ENCODE data around the gene FAU. TPM values are rescaled to one million over a fixed set of nuclear protein-coding genes. Genes with fewer than 3 reads are reported as not detected.
A peak's percentile ranks its signal among the peaks of the same experiment; 100 is the strongest.

The FAU gene
- total and polyA plus RNA-seq, 2 of the 13 experiments (the other 11 are each of a cell fraction or from before 2014, with no cell fraction given): 374 to 869 TPM

GRCh38 chr11:65166893-65167292 lies 45.0 kb upstream of the FAU start:
- DNase-seq (ENCODE audit: low spot score) (no peak), ATAC-seq (no peak), FAIRE-seq (no peak)
- Histone ChIP-seq H3K9ac (ENCODE audit: insufficient read depth, low read depth, low read length) (peak overlapping the region; percentile 80), H3K27me3 (ENCODE audit: control insufficient read depth in 1 of 2, insufficient read depth in 2 of 2, low read length in 2 of 2) (no peaks in the 10 kb centered on the region), H4K20me1 (ENCODE audit: insufficient read depth, low read length) (no peaks in the 10 kb centered on the region), H3K27ac (ENCODE audit: extremely low read length, insufficient read depth, low read length) (peak overlapping the region; percentile 99), H3K4me1 (ENCODE audit: insufficient read depth, low read length) (peaks cover 80% of the 10 kb centered on the region), H3K4me2 (ENCODE audit: low read depth, low read length) (peak overlapping the region; percentile 81), H3K36me3 (replicated peaks in 1 of 2; ENCODE audit: control insufficient read depth in 1 of 2, insufficient read depth in 2 of 2, low read length in 2 of 2) (no peaks in the 10 kb centered on the region), H3K9me3 (ENCODE audit: low read length) (no peaks in the 10 kb centered on the region), H3K79me2 (ENCODE audit: insufficient read depth, low read length) (no peaks in the 10 kb centered on the region), H2AFZ (ENCODE audit: low read length) (no peak overlapping the region), H3K4me3 (replicated peaks in 1 of 3; ENCODE audit: insufficient read depth in 1 of 3, low read depth in 2 of 3, low read length in 3 of 3) (peak overlapping the region; percentile 37 to 85 (median 77))
- no TSS peak for BruUV-seq (replicated peaks)
- TF ChIP-seq ZNF512 (CRISPR knock-in tag; IDR thresholded peaks at IDR 0.05) (0 out of 2 replicates have a peak, but pooled peaks have one; percentile 82), ARID4A (CRISPR knock-in tag; IDR thresholded peaks at IDR 0.05; ENCODE audit: borderline replicate concordance) (no peak), ZNF142 (CRISPR knock-in tag; IDR thresholded peaks at IDR 0.05) (no peak), FOXO4 (CRISPR knock-in tag; conservative IDR thresholded peaks at IDR 0.05) (0 out of 2 replicates have a peak, but pooled peaks have one; percentile 3)
- WGBS (ENCODE audit: low lambda C conversion rate): 45% methylated on average over 3 of the region's 3 CpGs
- ChIA-PET POLR2A (interaction anchor here (1.2 to 6.5 kb wide), 5 partner anchors 13 to 49 kb away, joined by 5 to 105 read pairs (median 72); partner anchors contain the start of genes CAPN1, FAU, MRPL49 and SYVN1), CTCF (ENCODE audit: low intra/inter-chr PET ratio, low total read pairs) (no interaction called here)
- intact Hi-C loops (cut with micrococcal nuclease; ENCODE audit: unreplicated experiment) (loop anchor here (1.0 to 2.0 kb wide), 3 partner anchors 14 to 50 kb away; partner anchors contain the start of genes CAPN1 and ZNHIT2), in situ Hi-C loops (cut with HindIII; ENCODE audit: extremely low pct_ligation_motif_present, low pct_unique_long_range_greater_than_20kb) (no loop called here)

Data from HepG2 (cell line).